Measurements from ENCODE around the gene MCTP2.
A peak's percentile ranks its signal among the peaks of the same experiment; 100 is the strongest.
"Not testable (repeated sequence)": the region's sequence is repeated elsewhere in the genome, so short reads cannot be mapped to it uniquely, and the experiment has no call there.

The MCTP2 gene

DNA sequence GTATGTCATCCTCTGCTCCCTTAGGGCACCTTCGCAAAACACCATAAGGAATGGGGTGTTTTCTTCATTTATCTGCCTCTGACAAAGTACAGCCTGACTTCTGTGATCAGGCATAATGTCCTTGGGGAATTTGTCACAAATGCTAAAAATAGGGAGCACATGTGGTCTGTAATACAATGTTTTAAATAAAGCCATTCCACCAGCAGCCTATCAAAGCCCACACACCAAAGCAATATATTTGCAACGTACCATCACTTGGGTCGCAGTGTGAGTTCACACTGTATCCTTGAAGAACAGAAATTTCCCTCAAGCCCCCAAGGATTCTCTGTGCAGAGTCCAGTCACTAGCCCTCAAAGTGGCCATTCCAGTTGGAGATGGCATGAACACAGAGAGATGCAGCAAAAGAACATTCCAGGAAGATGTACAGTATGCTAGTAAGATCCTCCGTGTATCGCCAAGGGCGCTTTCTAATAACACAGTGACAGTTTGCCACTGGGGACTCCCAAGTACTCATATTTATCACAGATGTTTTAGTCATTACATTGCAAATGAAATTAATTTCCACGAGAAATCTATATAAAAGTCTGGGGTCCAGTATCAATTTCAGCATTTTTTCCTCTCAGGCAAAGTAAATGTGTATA, 246.7 kb downstream of the MCTP2 start:
- DNase-seq = no peak

DNA sequence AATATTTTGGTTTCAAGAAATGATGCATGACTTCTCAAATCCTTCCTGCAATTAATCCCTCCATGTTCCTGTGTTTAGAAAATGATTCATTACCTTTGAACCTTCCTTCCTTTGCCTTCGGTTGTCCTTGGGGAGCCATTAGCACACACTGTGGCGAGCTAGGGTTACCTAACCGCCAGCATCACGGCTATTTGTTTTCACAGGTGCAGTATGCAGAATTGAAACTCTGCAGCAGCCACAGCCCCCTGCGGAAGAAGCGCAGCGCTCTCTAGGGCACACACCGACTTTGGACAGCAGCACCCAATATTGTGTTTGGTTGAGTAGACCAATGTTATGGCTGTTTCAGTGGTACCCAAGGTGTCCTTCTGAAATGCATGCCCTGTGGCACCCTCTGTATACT, 247.4 kb downstream of the MCTP2 start:
- DNase-seq = peak; percentile 54

DNA sequence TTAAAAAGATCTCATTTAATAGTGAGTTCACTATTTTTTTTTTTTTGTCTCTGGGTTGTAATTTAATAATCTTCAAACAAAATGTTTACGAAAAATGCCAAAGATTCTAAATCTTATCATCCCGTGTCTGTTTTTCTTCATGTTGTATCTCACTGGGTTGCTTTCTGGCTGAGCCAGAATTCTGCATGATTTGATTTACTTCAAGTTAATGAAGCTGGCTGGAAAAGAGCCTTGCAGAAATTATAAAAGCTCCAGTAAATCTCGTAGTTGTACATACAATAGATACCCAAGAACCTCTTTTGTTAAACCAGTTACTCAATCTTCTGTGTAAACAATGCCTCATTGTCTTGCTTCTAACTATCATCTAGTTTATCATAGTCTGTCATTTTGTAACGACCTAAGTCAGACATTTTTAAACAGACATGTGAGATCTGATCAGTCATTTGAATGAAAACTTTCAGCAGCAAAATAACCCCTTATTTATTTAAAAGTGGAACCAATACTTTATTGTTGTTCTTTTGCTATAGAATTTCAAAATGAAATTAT, 249.0 kb downstream of the MCTP2 start:
- DNase-seq = no peak

DNA sequence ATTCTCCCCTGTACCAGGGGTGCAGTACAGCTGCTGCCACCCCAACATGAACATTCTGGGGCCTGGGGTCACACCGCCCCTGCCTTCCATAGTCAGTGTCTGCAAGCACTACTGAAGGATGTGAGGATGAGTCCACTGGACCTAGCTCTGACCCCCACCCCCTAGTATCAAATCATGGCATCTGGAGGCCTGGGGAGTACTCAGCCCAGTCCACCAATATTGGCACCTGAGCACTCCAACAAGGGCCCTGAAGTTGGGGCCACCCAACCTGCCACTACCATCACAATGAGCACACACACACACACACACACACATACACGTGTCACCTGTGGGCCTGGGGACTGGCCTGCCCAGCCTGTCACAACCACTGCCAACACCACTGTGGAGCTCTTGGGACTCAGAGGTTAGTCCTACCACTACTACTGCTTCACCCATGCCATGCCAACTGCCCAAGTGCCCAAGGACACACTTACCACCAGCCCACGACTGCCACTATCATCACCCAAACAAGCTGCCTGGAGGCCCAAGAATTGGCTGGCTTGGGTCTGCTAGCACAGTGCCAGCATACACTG, 253.9 kb downstream of the MCTP2 start:
- DNase-seq = no peak

DNA sequence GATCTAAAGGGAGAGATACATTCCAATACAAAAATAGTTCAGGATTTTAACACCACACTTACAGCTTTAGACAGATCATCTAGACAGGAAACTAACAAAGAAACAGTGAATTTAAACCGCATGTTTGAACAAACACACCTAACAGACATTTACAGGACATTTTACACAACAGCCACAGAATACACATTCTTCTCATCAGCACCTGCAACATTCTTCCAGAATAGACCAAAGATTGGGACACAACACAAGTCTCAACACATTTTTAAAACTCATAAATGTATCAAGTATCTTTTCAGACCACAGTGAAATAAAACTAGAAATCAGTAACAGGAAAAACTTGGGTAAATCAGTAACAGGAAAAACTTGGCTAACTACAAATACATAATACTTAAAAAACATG, 256.3 kb downstream of the MCTP2 start:
- DNase-seq = no peak

DNA sequence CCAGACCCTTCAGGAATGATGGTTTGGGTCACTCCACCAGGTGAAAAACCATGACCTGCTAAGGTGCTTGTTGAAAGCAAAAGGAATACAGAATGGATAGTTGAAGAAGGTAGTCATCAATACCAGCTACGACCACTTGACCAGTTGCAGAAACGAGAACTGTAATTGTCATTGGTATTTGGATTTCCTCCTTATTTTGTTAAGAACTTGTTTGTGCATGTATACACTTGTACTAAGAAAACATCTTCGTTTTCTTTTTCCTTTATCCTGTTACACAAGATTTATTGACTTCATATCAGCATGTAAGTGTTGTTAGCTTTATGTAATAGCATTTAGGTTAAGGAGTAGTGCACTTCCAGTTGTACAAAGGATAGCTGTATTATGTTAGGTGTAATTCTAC, 261.8 kb downstream of the MCTP2 start:
- no peak for DNase-seq

DNA sequence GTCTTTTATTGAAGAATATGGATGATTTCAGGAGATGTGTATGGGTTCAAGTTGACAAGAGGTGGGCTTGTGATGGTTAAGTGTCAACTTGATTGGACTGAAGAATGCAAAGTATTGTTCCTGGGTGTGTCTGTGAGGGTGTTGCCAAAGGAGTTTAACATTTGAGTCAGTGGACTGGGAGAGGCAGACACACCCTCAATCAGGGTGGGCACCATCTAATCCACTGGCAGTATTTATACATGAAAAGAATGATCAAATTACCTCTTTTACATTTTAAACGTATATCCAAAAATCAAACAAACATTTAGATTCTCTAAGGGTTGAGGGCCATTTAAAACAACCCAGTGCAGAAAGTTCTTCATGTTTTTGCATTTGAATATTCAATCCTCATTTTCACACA, 262.2 kb downstream of the MCTP2 start:
- not testable (repeated sequence) for DNase-seq

DNA sequence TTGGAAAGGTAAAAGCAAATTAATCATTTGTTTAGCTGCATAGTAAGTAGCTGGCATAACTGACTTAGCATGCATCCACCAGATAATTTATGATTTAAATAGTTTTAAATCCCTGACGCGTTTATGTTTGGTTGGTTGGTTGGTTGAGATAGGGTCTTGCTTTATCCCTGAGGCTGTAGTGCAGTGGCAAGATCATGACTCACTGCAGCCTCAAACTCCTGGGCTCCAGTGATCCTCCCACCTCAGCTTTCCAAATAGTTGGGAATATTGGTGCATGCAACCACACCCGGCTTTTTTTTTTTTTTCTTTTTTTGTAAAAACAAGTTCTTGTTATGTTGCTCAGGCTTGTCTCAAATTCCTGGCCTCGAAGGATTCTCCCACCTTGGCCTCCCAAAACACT, 263.4 kb downstream of the MCTP2 start:
- DNase-seq = no peak

DNA sequence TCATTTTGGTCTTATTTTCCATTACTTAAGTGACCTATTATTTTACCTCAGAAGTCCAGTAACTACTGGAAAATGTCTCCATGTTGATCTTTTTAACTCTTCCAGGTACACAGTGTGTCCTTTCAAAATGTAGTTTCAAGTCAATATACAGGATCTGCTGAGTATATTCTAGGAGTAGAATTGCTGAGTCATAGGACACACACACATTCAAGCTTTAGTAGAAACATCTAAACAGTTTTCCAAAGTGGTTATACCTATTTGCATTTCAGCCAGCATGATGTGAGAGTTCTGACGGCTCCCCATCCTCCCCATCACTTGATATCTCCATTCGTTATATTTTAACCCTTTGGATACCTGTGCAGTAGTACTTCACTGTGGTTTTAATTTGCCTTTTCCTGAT, 271.9 kb downstream of the MCTP2 start:
- no peak for DNase-seq

DNA sequence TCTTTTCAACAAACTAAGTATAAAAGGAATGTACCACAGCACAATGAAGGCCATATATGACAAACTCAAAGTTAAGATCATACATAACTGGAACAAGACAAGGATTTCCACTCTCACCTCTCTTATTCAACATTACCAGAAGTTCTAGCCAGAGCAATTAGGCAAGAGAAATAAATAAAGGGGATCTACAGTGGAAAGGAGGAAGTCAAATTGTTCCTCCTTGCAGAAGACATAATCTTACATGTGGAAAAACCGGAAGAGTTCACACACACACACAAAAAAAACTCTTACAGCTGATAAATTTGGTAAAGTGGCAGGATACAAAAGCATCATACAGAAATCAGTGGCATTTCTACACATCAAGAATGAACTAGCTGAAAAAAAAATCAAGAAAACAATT, 277.9 kb downstream of the MCTP2 start:
- no peak for DNase-seq

DNA sequence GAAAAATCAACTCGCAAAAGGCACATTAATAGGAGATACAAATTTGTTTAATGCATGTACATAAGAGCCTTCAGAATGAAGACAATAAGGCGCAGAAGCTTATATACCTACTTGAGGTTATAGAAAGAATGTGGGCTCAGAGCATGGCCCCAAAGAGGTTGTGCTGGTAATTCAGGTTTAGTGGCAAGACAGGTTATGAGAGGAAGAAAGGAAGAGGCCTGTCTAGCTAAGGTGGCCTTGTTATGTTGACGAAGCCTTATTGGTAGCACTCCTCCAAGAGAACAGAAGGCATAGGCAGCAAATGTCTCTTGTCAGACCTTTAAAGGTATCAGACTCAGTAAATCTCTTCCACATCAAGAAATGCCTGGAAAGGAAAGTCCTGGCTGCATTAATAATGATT, 290.8 kb downstream of the MCTP2 start:
- no peak for DNase-seq

DNA sequence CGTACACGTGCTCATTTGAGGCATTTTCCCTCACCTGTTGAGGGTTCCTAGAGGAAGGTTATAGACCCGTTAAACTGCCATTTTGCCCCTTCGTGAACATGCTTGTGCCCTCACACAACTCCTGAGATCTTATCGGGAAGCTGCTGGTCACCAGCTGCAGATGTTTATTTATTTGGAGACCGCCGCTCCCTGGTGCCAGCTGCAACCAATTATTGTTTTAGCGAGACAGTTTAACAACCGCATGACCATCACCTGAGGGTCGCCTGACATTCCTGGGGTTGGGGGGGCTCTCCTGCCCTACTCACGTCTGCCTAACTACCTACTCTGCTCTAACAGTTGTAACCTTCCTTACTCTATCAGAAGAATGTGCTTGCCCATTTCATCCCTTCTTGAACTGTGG, 292.5 kb downstream of the MCTP2 start:
- DNase-seq = no peak

DNA sequence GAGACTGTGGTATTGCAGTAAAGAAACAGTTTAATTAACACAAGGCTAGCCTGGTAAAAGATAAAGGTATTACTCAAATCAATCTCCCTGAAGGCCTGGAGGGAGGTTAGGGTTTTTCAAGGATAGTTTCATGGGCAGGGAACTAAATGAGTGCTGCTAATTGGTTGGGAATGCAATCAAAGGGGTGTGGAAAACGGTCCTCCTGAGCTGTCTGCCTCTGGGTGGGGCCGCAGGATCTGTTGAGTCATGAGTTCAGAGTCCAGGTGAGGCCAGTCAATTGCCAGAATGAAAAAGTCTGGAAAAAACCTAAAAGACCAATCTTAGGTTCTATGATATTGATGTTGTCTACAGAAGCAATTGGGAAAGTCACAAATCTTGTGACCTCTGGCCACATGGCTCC, 293.2 kb downstream of the MCTP2 start:
- DNase-seq = no peak

DNA sequence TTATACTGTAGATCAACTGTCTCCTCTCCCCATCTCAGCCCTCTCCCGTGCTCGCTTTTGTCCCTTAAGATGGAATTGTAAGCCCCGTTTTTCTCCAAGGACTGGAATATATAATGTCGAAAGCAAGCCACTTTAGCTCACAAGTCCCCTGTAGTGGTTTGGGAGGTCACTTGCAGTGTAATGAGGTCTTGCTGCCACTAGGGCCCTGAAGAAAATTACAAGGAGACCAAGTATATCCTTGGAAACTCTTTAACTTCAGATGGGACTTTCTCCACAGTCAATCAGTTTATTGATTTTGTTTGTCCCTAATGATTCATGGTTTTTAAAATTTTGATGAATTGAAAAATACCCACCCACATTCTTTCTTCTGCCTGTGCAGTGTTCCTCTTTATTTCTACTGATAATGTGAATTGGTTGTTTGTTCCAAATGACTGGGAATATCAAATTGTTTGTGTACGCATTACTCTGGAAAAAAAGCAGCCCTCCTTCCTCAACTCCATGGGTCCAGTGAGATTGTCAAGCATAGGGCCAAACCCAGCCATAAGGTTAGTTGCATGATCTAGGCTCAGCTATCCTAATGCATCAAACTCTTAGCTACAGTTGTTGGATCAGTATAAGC, 294.8 kb downstream of the MCTP2 start:
- no peak for DNase-seq

DNA sequence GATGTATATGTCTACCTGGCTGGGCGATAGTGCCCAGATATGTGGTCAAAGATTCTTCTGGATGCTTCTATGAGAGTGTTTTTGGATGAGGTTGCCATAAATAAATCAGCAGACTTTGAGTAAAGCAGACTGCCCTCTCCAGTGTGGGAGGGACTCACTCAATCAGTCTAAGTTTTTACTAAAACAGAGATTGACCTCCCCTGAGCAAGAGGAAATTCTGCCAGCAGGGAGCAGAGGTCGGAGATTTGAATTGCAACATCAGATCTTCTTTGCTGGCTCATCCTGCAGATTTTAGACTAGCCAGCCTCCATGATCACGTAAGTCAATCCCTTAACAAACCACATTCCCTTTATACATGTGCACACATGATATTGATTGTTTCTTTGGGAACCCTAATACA, 300.9 kb downstream of the MCTP2 start:
- DNase-seq = no peak
